Loucy (cell line): Measurements from ENCODE around the gene DNAH6.

Experiments used
- CTCF ChIP-seq: fragments of 200-600 bp; sonication (generic); conservative IDR thresholded peaks from 2 replicates; pipeline ENCODE4 v1.5.1; 2014; ENCODE audit warnings: mild to moderate bottlenecking, antibody characterized with exemption, low read length
- EZH2phosphoT487 ChIP-seq: fragments of 200-600 bp; IDR thresholded peaks from 2 replicates; pipeline ENCODE4 v1.6.1; 2018; ENCODE audit warnings: antibody characterized with exemption, mild to moderate bottlenecking, moderate library complexity, borderline replicate concordance

DNA sequence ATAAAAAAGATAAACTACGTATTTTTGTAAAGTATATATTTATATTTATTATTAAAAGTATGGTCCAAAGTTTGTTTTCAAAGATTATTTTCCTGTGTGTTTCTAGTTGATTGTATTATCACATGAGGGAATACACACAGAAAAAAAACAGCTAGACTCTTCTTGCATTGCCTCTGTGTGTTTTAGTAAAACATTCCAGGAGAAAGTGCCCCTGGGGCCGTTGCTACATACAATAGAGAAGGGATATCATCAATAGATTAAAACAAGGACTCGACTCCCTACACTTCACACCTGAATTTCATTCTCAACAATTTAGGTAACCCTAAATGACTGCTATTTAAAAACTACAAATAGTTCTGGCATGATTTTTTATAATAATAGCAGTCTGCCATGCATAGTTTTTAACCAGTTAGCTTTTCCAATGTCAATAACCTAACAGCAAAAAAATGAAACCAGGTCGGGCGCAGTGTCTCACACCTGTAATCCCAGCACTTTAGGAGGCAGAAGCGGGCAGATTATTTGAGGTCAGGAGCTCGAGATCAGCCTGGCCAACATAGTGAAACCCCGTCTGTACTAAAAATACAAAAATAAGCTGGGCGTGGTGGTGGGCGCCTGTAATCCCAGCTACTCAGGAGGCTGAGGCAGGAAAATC lies 171.3 kb downstream of the DNAH6 start:
- no peak for TF ChIP-seq CTCF
- TF ChIP-seq EZH2phosphoT487: no peak
